K562 (cell line): ENCODE data around the gene RALGAPB. TPM values are rescaled to one million over a fixed set of nuclear protein-coding genes. Genes with fewer than 3 reads are reported as not detected.

ENCODE experiments used
- ATF3 ChIP-seq, 2 experiments: fragments of 450-650 bp in 1 of 2; sonication (generic) in 1 of 2; formaldehyde crosslinking in 1 of 2; IDR thresholded peaks in 1 of 2; conservative IDR thresholded peaks in 1 of 2; 2 replicates each; pipeline versions ENCODE4 v1.6.1 to v1.8.1; 2016 to 2023; ENCODE audit warnings: mild to moderate bottlenecking in 2 of 2, moderate library complexity in 2 of 2, inconsistent platforms in 1 of 2, missing genetic modification reagents in 1 of 2
- ATF6 ChIP-seq: sonication (generic); formaldehyde crosslinking; IDR thresholded peaks from 2 replicates; pipeline ENCODE4 v1.4.0; 2020; ENCODE audit warnings: mild to moderate bottlenecking, missing genetic modification reagents
- CREB3L1 ChIP-seq: fragments of 450-650 bp; IDR thresholded peaks from 2 replicates; pipeline ENCODE4 v1.6.1; 2014; ENCODE audit warnings: low read depth, mild to moderate bottlenecking, moderate library complexity, borderline replicate concordance
- GATAD2B ChIP-seq: fragments of 450-650 bp; IDR thresholded peaks from 2 replicates; pipeline ENCODE4 v1.6.1; 2017; ENCODE audit warnings: mild to moderate bottlenecking, borderline replicate concordance
- GTF2B ChIP-seq: IDR thresholded peaks from 2 replicates; pipeline ENCODE4 v1.6.1; 2011; ENCODE audit not compliant: insufficient read length; ENCODE audit errors: extremely low read depth
- GTF2E2 ChIP-seq: fragments of 200-800 bp; sonication (Bioruptor generic); IDR thresholded peaks from 2 replicates; pipeline ENCODE4 v1.6.1; 2016; ENCODE audit warnings: missing genetic modification characterization, missing compliant biosample characterization
- HDAC6 ChIP-seq: IDR thresholded peaks from 2 replicates; pipeline ENCODE4 v1.6.1; 2012; ENCODE audit warnings: low read depth, mild to moderate bottlenecking, control low read depth, inconsistent platforms, low read length, moderate library complexity
- HIVEP1 ChIP-seq: fragments of 250-450 bp; sonication (Bioruptor Pico); IDR thresholded peaks from 2 replicates; pipeline ENCODE4 v1.4.0; 2020; ENCODE audit warnings: mild to moderate bottlenecking
- HNRNPH1 ChIP-seq: fragments of 200-400 bp; formaldehyde crosslinking; optimal IDR thresholded peaks from 2 replicates; pipeline ENCODE3; 2017; ENCODE audit warnings: low read depth, mild to moderate bottlenecking, low read length, moderate library complexity
- OTX1 ChIP-seq: fragments of 450-650 bp; formaldehyde crosslinking; IDR thresholded peaks from 2 replicates; pipeline ENCODE4 v1.4.0; 2022; ENCODE audit warnings: mild to moderate bottlenecking
- SIN3A ChIP-seq, 2 experiments: fragments of 150-350 bp in 1 of 2; IDR thresholded peaks; 2 replicates each; pipeline ENCODE4 v1.6.1; 2011 to 2016; ENCODE audit warnings: borderline replicate concordance in 2 of 2, low read depth in 2 of 2, low read length in 2 of 2, mild to moderate bottlenecking in 2 of 2, moderate library complexity in 2 of 2; ENCODE audit not compliant: control insufficient read depth in 1 of 2
- SMARCB1 ChIP-seq: IDR thresholded peaks from 2 replicates; pipeline ENCODE4 v1.6.1; 2011; ENCODE audit warnings: improper control_type of control experiment, low read depth; ENCODE audit not compliant: insufficient read length
- SNIP1 ChIP-seq: fragments of 450-650 bp; IDR thresholded peaks from 2 replicates; pipeline ENCODE4 v1.7.1; 2017; ENCODE audit warnings: low read depth, mild to moderate bottlenecking
- SP1 ChIP-seq: sonication (generic); formaldehyde crosslinking; IDR thresholded peaks from 2 replicates; pipeline ENCODE4 v1.8.1; 2022; ENCODE audit warnings: mild to moderate bottlenecking, missing genetic modification reagents
- TCF7L2 ChIP-seq: fragments of 150-350 bp; IDR thresholded peaks from 2 replicates; pipeline ENCODE4 v1.6.1; 2016; ENCODE audit warnings: low read depth, mild to moderate bottlenecking, low read length, moderate library complexity
- TEAD1 ChIP-seq, 2 experiments: fragments of 450-650 bp in 1 of 2; sonication (generic) in 1 of 2; formaldehyde crosslinking; IDR thresholded peaks; 2 replicates each; pipeline versions ENCODE4 v1.4.0 to v1.8.0; 2020 to 2022; ENCODE audit warnings: mild to moderate bottlenecking in 2 of 2, missing genetic modification reagents in 1 of 2
- ZBTB2 ChIP-seq: fragments of 450-650 bp; IDR thresholded peaks from 2 replicates; pipeline ENCODE4 v1.6.1; 2016; ENCODE audit warnings: antibody characterized with exemption
- ZNF217 ChIP-seq: sonication (generic); formaldehyde crosslinking; IDR thresholded peaks from 2 replicates; pipeline ENCODE4 v1.8.0; 2022; ENCODE audit warnings: mild to moderate bottlenecking, missing genetic modification reagents
- polyA plus RNA-seq, 8 experiments: library from polyadenylated mRNA; depleted of rRNA in 4 of 8; stranded (reverse) in 5 of 8; unstranded in 3 of 8; fragments of >200 nt; fragmentation: Nextera tagmentation in 2 of 8; fragmentation: Illumina TruSeq in 1 of 8; extraction: Ambion mirVana in 2 of 8; extraction: Trizol in 1 of 8; gene quantifications; 2 replicates each; pipeline versions ENCODE4 v1.2.1 to v1.2.3, GENCODE V29; 2011 to 2014; ENCODE audit warnings: inconsistent platforms in 1 of 8, missing spikeins in 1 of 8
- total RNA-seq, 7 experiments: library from RNA; depleted of rRNA in 6 of 7; stranded (reverse); fragments of >200 nt in 6 of 7; fragmentation: Illumina TruSeq in 2 of 7; extraction: Trizol in 2 of 7; gene quantifications; 2 replicates each; pipeline versions ENCODE4 v1.2.1 to v1.2.3, GENCODE V29; 2011 to 2021; ENCODE audit warnings: low replicate concordance in 1 of 7

The RALGAPB gene
- total and polyA plus RNA-seq, 9 of the 15 experiments (the other 6 are each of a cell fraction or from before 2014, with no cell fraction given) = 4.3 to 25.6 (median 13.6) TPM

GRCh38 chr20:38446441-38447209 is 26.0 kb upstream of the RALGAPB start (continued):
- TF ChIP-seq ZNF217 (CRISPR knock-in tag) = no peak
- TF ChIP-seq HIVEP1 (CRISPR knock-in tag) = no peak
- TF ChIP-seq TCF7L2 = no peak
- TF ChIP-seq ATF3 (IDR thresholded peaks at IDR 0.05) = no peak
- no peak for TF ChIP-seq ATF3 (CRISPR knock-in tag; conservative IDR thresholded peaks at IDR 0.05)
- peak; percentile 84 for TF ChIP-seq GATAD2B
- peak; percentile 80 for TF ChIP-seq GTF2E2 (tag)
- TF ChIP-seq HNRNPH1 = no peak
- no peak for TF ChIP-seq HDAC6
- peak; percentile 94 for TF ChIP-seq SNIP1
- TF ChIP-seq SMARCB1 = no peak
- TF ChIP-seq CREB3L1 = peak; percentile 87; the same call in 1 of the 2 replicates
- peak; percentile 89 to 93; a peak in 3 of 4 replicates for TF ChIP-seq SIN3A (IDR thresholded peaks at IDR 0.05; ENCODE audit: borderline replicate concordance in 2 of 2, control insufficient read depth in 1 of 2, low read depth in 2 of 2, low read length in 2 of 2)
- no peak for TF ChIP-seq ATF6
- peak; percentile 92 for TF ChIP-seq SP1 (CRISPR knock-in tag)
- no peak for TF ChIP-seq OTX1 (CRISPR knock-in tag)
- TF ChIP-seq GTF2B = no peak
- TF ChIP-seq TEAD1 (CRISPR knock-in tag; IDR thresholded peaks at IDR 0.05) = peak; percentile 61 to 73; a peak in 3 of 4 replicates
- no peak for TF ChIP-seq ZBTB2
